ENCODE measurements around the gene ASPSCR1. TPM values are rescaled to one million over a fixed set of nuclear protein-coding genes. Genes with fewer than 3 reads are reported as not detected.

The ASPSCR1 gene
- total and polyA plus RNA-seq, 2 of the 13 experiments (the other 11 are each of a cell fraction or from before 2014, with no cell fraction given): 274 to 314 TPM

DNA sequence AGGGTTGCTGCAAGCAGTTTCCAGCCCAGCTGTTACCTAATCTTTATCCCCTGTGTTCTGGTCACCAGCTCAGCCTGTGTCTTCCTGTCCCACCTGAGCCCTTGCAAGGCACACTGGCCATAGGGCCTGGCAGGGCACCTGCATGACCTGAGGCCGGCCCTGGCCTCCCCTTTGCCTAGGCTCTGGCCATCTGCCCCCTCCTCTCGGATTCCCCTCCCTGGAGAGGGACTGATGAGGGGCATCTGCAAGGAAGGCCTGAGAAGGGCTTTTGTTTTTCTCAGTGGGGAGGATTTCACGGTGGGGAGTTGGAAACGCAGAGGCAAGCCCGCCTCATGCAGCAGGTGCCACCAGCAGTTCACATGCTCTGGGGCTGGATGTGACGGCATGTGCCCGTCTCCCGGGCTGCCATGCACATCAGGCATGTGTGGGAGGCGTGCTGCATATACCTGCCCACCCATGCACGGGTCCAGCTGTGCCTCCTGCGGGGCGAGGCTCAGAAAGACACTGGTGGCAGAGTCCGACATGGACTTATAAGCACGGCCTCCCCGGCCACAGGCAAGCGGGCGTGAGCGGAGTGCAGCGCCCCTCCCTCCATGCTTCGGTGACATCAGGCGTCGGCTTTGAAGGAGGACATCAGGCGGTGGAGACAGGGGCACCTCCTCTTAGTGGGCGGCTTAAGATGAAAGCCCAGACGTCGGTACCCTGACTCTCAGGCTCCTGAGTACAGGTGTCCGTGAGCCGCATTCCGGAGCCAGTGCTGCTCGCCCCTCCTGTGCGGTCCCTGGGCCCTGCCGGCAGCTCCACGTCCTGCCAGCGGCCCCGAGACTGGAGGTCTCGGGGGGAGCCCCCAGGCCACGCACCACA, 16.5 kb downstream of the ASPSCR1 start (continued):
- TF ChIP-seq ZNF256 (CRISPR knock-in tag; conservative IDR thresholded peaks at IDR 0.05) (no peak), ZSCAN22 (CRISPR knock-in tag; IDR thresholded peaks at IDR 0.05) (no peak), HOXA5 (CRISPR knock-in tag; IDR thresholded peaks at IDR 0.05) (peak; percentile 55), RFX1 (IDR thresholded peaks at IDR 0.05) (no peak), ZNF512B (CRISPR knock-in tag; IDR thresholded peaks at IDR 0.05; ENCODE audit: borderline replicate concordance) (peak; percentile 75; the same call in 1 of the 2 replicates), MAF1 (CRISPR knock-in tag; IDR thresholded peaks at IDR 0.05; ENCODE audit: borderline replicate concordance) (peak; percentile 27; the same call in 1 of the 2 replicates), KDM2A (CRISPR knock-in tag; IDR thresholded peaks at IDR 0.05; ENCODE audit: borderline replicate concordance, low read depth) (peak; percentile 33; the same call in 1 of the 2 replicates), ZNF576 (CRISPR knock-in tag; IDR thresholded peaks at IDR 0.05) (no peak), ESRRA (CRISPR knock-in tag; IDR thresholded peaks at IDR 0.05; ENCODE audit: low read depth) (peak; percentile 51; the same call in 1 of the 2 replicates), HOMEZ (CRISPR knock-in tag; IDR thresholded peaks at IDR 0.05; ENCODE audit: low read depth) (no peak), ZSCAN20 (CRISPR knock-in tag; IDR thresholded peaks at IDR 0.05; ENCODE audit: borderline replicate concordance) (peak; percentile 32; the same call in 1 of the 2 replicates), KLF6 (CRISPR knock-in tag; IDR thresholded peaks at IDR 0.05) (no peak), FOXO4 (CRISPR knock-in tag; conservative IDR thresholded peaks at IDR 0.05) (no peak), JUN (CRISPR knock-in tag; IDR thresholded peaks at IDR 0.05) (no peak; the same call in 1 of the 2 replicates), PHF20 (CRISPR knock-in tag; IDR thresholded peaks at IDR 0.05) (peak; percentile 52; the same call in 1 of the 2 replicates), BRCA1 (CRISPR knock-in tag; IDR thresholded peaks at IDR 0.05) (no peak)
- TF ChIP-seq, protein P1, sequence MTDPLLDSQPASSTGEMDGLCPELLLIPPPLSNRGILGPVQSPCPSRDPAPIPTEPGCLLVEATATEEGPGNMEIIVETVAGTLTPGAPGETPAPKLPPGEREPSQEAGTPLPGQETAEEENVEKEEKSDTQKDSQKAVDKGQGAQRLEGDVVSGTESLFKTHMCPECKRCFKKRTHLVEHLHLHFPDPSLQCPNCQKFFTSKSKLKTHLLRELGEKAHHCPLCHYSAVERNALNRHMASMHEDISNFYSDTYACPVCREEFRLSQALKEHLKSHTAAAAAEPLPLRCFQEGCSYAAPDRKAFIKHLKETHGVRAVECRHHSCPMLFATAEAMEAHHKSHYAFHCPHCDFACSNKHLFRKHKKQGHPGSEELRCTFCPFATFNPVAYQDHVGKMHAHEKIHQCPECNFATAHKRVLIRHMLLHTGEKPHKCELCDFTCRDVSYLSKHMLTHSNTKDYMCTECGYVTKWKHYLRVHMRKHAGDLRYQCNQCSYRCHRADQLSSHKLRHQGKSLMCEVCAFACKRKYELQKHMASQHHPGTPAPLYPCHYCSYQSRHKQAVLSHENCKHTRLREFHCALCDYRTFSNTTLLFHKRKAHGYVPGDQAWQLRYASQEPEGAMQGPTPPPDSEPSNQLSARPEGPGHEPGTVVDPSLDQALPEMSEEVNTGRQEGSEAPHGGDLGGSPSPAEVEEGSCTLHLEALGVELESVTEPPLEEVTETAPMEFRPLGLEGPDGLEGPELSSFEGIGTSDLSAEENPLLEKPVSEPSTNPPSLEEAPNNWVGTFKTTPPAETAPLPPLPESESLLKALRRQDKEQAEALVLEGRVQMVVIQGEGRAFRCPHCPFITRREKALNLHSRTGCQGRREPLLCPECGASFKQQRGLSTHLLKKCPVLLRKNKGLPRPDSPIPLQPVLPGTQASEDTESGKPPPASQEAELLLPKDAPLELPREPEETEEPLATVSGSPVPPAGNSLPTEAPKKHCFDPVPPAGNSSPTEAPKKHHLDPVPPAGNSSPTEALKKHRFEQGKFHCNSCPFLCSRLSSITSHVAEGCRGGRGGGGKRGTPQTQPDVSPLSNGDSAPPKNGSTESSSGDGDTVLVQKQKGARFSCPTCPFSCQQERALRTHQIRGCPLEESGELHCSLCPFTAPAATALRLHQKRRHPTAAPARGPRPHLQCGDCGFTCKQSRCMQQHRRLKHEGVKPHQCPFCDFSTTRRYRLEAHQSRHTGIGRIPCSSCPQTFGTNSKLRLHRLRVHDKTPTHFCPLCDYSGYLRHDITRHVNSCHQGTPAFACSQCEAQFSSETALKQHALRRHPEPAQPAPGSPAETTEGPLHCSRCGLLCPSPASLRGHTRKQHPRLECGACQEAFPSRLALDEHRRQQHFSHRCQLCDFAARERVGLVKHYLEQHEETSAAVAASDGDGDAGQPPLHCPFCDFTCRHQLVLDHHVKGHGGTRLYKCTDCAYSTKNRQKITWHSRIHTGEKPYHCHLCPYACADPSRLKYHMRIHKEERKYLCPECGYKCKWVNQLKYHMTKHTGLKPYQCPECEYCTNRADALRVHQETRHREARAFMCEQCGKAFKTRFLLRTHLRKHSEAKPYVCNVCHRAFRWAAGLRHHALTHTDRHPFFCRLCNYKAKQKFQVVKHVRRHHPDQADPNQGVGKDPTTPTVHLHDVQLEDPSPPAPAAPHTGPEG (CRISPR knock-in tag; IDR thresholded peaks at IDR 0.05): no peak
